T1000 (cell line): ENCODE measurements around the gene PABPN1.
"Not testable (repeated sequence)": the region's sequence is repeated elsewhere in the genome, so short reads cannot be mapped to it uniquely, and the experiment has no call there.

ENCODE experiments used
- DNase-seq: peaks from one replicate; lab custom pipeline; 2025; ENCODE audit warnings: mixed read lengths; lab: John Stamatoyannopoulos, UW

Gene PABPN1

GRCh38 chr14:23320584-23321571 is at the start of gene PABPN1:
PABPN1 (plus strand) TSS chr14:23321457; CDS start chr14:23321470, 13 bp downstream.
- peak; percentile 98 for DNase-seq

GRCh38 chr14:23275412-23275811 is 45.8 kb upstream of the PABPN1 start:
- DNase-seq, result no peak

GRCh38 chr14:23277189-23277588 is 44.1 kb upstream of the PABPN1 start:
- DNase-seq, result no peak

- not testable (repeated sequence) for DNase-seq
Measured at GRCh38 chr14:23277928-23278327, 43.3 kb upstream of the PABPN1 start.

- no peak for DNase-seq
Measured at GRCh38 chr14:23281247-23281646, 40.0 kb upstream of the PABPN1 start.

GRCh38 chr14:23284654-23285529 is 36.4 kb upstream of the PABPN1 start:
- DNase-seq, result no peak

GRCh38 chr14:23285530-23286019 is 35.7 kb upstream of the PABPN1 start:
- DNase-seq, result no peak

- DNase-seq, result peak; percentile 98
Measured at GRCh38 chr14:23286020-23286901, 35.0 kb upstream of the PABPN1 start, which contains the start of gene HOMEZ. HOMEZ (minus strand) TSS chr14:23286132; CDS start chr14:23285952, 180 bp downstream.

GRCh38 chr14:23286902-23287479 is 34.3 kb upstream of the PABPN1 start:
- no peak for DNase-seq

- no peak for DNase-seq
Measured at GRCh38 chr14:23294734-23295561, 26.3 kb upstream of the PABPN1 start.

- DNase-seq, result no peak
Measured at GRCh38 chr14:23296012-23296777, 25.1 kb upstream of the PABPN1 start.

- DNase-seq, result no peak
Measured at GRCh38 chr14:23297096-23297495, 24.2 kb upstream of the PABPN1 start.

GRCh38 chr14:23297611-23298277 is 23.5 kb upstream of the PABPN1 start:
- DNase-seq, result no peak

- no peak for DNase-seq
Measured at GRCh38 chr14:23299211-23299957, 21.9 kb upstream of the PABPN1 start.

GRCh38 chr14:23299986-23300686 is 21.1 kb upstream of the PABPN1 start:
- no peak for DNase-seq

GRCh38 chr14:23300687-23301223 is 20.5 kb upstream of the PABPN1 start:
- DNase-seq, result no peak
